Neuronal stem cell (in vitro differentiated cells): ENCODE measurements around the gene ZBTB39.
A peak's percentile ranks its signal among the peaks of the same experiment; 100 is the strongest.

ENCODE experiments used
- DNase-seq: peaks from one replicate; pipeline ENCODE4 v3.0.0-alpha.2; 2013; ENCODE audit warnings: low spot score
- H2AFZ ChIP-seq: one replicate; pipeline ENCODE4 v1.6.1; 2013; ENCODE audit warnings: mild to moderate bottlenecking, low read length, inconsistent platforms
- H2AK5ac ChIP-seq: 2 replicates; pipeline ENCODE4 v1.6.1; 2013; ENCODE audit warnings: low read depth, mild to moderate bottlenecking, inconsistent platforms, low read length, moderate library complexity, mixed read lengths
- H2BK120ac ChIP-seq: 2 replicates; pipeline ENCODE4 v1.6.1; 2013; ENCODE audit warnings: low read depth, mild to moderate bottlenecking, inconsistent platforms, low read length, moderate library complexity, mixed read lengths
- H2BK12ac ChIP-seq: one replicate; pipeline ENCODE4 v1.6.1; 2013; ENCODE audit warnings: low read length, inconsistent platforms
- H2BK15ac ChIP-seq: 2 replicates; pipeline ENCODE4 v1.6.1; 2013; ENCODE audit warnings: mild to moderate bottlenecking, low read length, inconsistent platforms, mixed read lengths
- H2BK5ac ChIP-seq: one replicate; pipeline ENCODE4 v1.6.1; 2013; ENCODE audit warnings: inconsistent platforms, mild to moderate bottlenecking, low read length, moderate library complexity
- H3K14ac ChIP-seq: one replicate; pipeline ENCODE4 v1.6.1; 2013; ENCODE audit warnings: low read length, inconsistent platforms
- H3K18ac ChIP-seq: 2 replicates; pipeline ENCODE4 v1.6.1; 2013; ENCODE audit warnings: low read length, inconsistent platforms
- H3K23ac ChIP-seq: 2 replicates; pipeline ENCODE4 v1.6.1; 2013; ENCODE audit warnings: low read depth, mild to moderate bottlenecking, mixed read lengths, low read length, inconsistent platforms; ENCODE audit not compliant: poor library complexity
- H3K27ac ChIP-seq: replicated peaks from 3 replicates; pipeline ENCODE4 v1.5.1; 2013; ENCODE audit warnings: low read length, inconsistent platforms
- H3K27me3 ChIP-seq, 3 experiments: 2 replicates each; pipeline ENCODE4 v1.6.1; 2013; ENCODE audit warnings: low read length in 3 of 3, mild to moderate bottlenecking in 2 of 3, inconsistent platforms in 1 of 3, low read depth in 1 of 3, mixed read lengths in 1 of 3, moderate library complexity in 1 of 3; ENCODE audit not compliant: control insufficient read depth in 3 of 3, insufficient read depth in 3 of 3
- H3K36me3 ChIP-seq, 2 donors: replicated peaks in 1 of 2; 2 replicates each; pipeline ENCODE4 v1.6.1; 2013; ENCODE audit warnings: low read length in 2 of 2; ENCODE audit not compliant: control insufficient read depth in 2 of 2, insufficient read depth in 2 of 2
- H3K4ac ChIP-seq: 2 replicates; pipeline ENCODE4 v1.6.1; 2013; ENCODE audit warnings: inconsistent platforms, mild to moderate bottlenecking, low read length, moderate library complexity
- H3K4me1 ChIP-seq, 2 donors: 1 replicate in 1 of 2; 2 replicates in 1 of 2; pipeline ENCODE4 v1.6.1; 2013; ENCODE audit warnings: low read length in 2 of 2, low read depth in 1 of 2; ENCODE audit not compliant: control insufficient read depth in 2 of 2, insufficient read depth in 1 of 2
- H3K4me2 ChIP-seq: one replicate; pipeline ENCODE4 v1.6.1; 2013; ENCODE audit warnings: mild to moderate bottlenecking, low read length, inconsistent platforms; ENCODE audit not compliant: insufficient read depth, poor library complexity, severe bottlenecking
- H3K4me3 ChIP-seq, 2 donors: 2 replicates each; pipeline ENCODE4 v1.5.1; 2013; ENCODE audit warnings: low read length in 2 of 2, mild to moderate bottlenecking in 2 of 2, inconsistent platforms in 1 of 2, moderate library complexity in 1 of 2
- H3K79me1 ChIP-seq: one replicate; pipeline ENCODE4 v1.6.1; 2013; ENCODE audit warnings: low read depth, mild to moderate bottlenecking, inconsistent platforms, low read length, moderate library complexity
- H3K9ac ChIP-seq: one replicate; pipeline ENCODE4 v1.6.1; 2013; ENCODE audit warnings: mild to moderate bottlenecking, low read depth, low read length, inconsistent platforms; ENCODE audit not compliant: poor library complexity
- H3K9me3 ChIP-seq, 2 donors: replicated peaks in 1 of 2; 2 replicates each; pipeline versions ENCODE3 to v1.6.1; 2013; ENCODE audit warnings: low read length in 2 of 2, mild to moderate bottlenecking in 2 of 2, inconsistent platforms in 1 of 2, low read depth in 1 of 2, mixed read lengths in 1 of 2, moderate library complexity in 1 of 2; ENCODE audit not compliant: control insufficient read depth in 2 of 2, insufficient read depth in 1 of 2
- H4K8ac ChIP-seq: one replicate; pipeline ENCODE4 v1.6.1; 2013; ENCODE audit warnings: low read depth, mild to moderate bottlenecking, inconsistent platforms, low read length, moderate library complexity
- H4K91ac ChIP-seq: one replicate; pipeline ENCODE4 v1.6.1; 2013; ENCODE audit warnings: low read length, low read depth, mild to moderate bottlenecking, inconsistent platforms; ENCODE audit not compliant: poor library complexity
- WGBS, 2 donors: extraction: QIAGEN DNeasy Blood & Tissue Kit; methylation state at CpG; one replicate each; pipeline ENCODE4 v1.1.7; 2013; ENCODE audit warnings: missing lambda C conversion rate in 2 of 2, mixed read lengths in 1 of 2; ENCODE audit not compliant: insufficient read length in 2 of 2, insufficient replicate concordance in 1 of 2; ENCODE audit errors: extremely low coverage in 2 of 2; 5-methylcytosine and 5-hydroxymethylcytosine counted together

Gene ZBTB39

GRCh38 chr12:56993346-56993745, 13.0 kb downstream of the ZBTB39 start:
- H3K4me1 ChIP-seq = no peaks in the 10 kb centered on the region
- no peaks in the 10 kb centered on the region for H3K9me3 ChIP-seq
- H2BK5ac ChIP-seq = no peak overlapping the region
- no peaks in the 10 kb centered on the region for H3K27me3 ChIP-seq
- H4K8ac ChIP-seq = no peak overlapping the region
- H3K14ac ChIP-seq = no peak overlapping the region
- no peak overlapping the region for H3K9ac ChIP-seq
- no peak overlapping the region for H2BK15ac ChIP-seq
- no peak overlapping the region for H3K4me3 ChIP-seq
- H3K79me1 ChIP-seq = no peaks in the 10 kb centered on the region
- no peak overlapping the region for H4K91ac ChIP-seq
- no peak overlapping the region for H3K4me2 ChIP-seq
- H3K36me3 ChIP-seq = peaks cover 8 to 32% of the 10 kb centered on the region in 2 donors
- H2BK120ac ChIP-seq = no peak overlapping the region
- no peak overlapping the region for H2BK12ac ChIP-seq
- no peak overlapping the region for H2AFZ ChIP-seq
- H2AK5ac ChIP-seq = no peak overlapping the region
- H3K27ac ChIP-seq = no peak overlapping the region
- H3K4ac ChIP-seq = no peak overlapping the region
- WGBS, 2 donors = no CpG with 5 or more reads among the region's 10 CpGs
- H3K23ac ChIP-seq = no peak overlapping the region
- H3K18ac ChIP-seq = no peak overlapping the region
- DNase-seq = no peak

- Histone ChIP-seq H3K4ac (no peak overlapping the region), H4K8ac (no peak overlapping the region), H3K14ac (no peak overlapping the region), H2BK120ac (no peak overlapping the region), H2BK15ac (no peak overlapping the region), H3K4me3 (no peak overlapping the region), H2BK12ac (no peak overlapping the region), H3K27ac (no peak overlapping the region), H3K23ac (no peak overlapping the region), H2AK5ac (no peak overlapping the region), H2AFZ (no peak overlapping the region), H3K27me3 (no peaks in the 10 kb centered on the region), H3K79me1 (no peaks in the 10 kb centered on the region), H3K9ac (no peak overlapping the region), H3K9me3 (no peaks in the 10 kb centered on the region), H3K36me3 (peaks cover 8 to 14% of the 10 kb centered on the region in 2 donors), H3K18ac (no peak overlapping the region), H4K91ac (no peak overlapping the region), H2BK5ac (no peak overlapping the region), H3K4me1 (no peaks in the 10 kb centered on the region), H3K4me2 (no peak overlapping the region)
- no peak for DNase-seq
- no CpG with 5 or more reads among the region's 8 CpGs for WGBS, 2 donors
These were observed 14.8 kb downstream of the ZBTB39 start for GRCh38 chr12:56991319-56992246.

DNA sequence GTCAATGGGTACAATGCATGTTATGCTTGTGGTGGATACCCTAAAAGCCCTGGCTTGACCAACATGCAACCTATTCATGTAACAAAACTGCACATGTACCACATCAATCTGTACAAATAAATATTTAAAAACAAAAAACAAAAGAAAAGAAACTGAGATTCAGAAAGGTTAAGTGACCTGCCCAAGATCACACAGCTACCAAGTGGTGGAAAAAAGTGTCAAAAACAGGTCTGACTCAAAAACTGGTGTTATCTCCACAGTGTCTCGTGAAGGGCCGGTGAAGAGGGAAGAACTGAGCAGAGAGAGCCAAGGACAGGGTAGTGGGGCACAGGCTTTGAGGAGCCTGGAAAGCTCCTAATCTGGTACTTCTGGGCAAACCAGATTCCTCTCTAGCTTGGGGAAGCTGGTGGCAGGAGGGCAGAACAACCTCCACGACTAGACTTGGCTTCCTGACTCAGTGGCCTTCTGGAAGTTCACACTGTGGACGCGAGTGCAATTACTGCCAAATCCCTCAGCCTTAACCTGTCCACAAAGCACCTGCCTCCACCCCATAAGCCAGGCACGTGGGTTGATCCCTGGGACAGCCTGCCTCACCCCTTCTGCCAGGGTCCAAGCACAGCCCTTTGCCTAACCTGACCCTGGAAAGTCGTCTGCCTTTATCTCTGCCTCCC, 15.6 kb downstream of the ZBTB39 start:
- no peak overlapping the region for H3K4me3 ChIP-seq
- no peak overlapping the region for H3K4me2 ChIP-seq
- H3K4me1 ChIP-seq = no peaks in the 10 kb centered on the region
- no peak overlapping the region for H2BK5ac ChIP-seq
- H2BK12ac ChIP-seq = no peak overlapping the region
- H2BK120ac ChIP-seq = no peak overlapping the region
- H3K27me3 ChIP-seq = no peaks in the 10 kb centered on the region
- peak overlapping the region; percentile 5 for H3K9ac ChIP-seq
- H4K8ac ChIP-seq = no peak overlapping the region
- no peak overlapping the region for H3K14ac ChIP-seq
- H3K9me3 ChIP-seq = no peaks in the 10 kb centered on the region
- no peak overlapping the region for H2AK5ac ChIP-seq
- no peak overlapping the region for H4K91ac ChIP-seq
- DNase-seq = no peak
- H2BK15ac ChIP-seq = no peak overlapping the region
- no peaks in the 10 kb centered on the region for H3K79me1 ChIP-seq
- no peak overlapping the region for H2AFZ ChIP-seq
- peaks cover 7 to 8% of the 10 kb centered on the region in 2 donors for H3K36me3 ChIP-seq
- no peak overlapping the region for H3K27ac ChIP-seq
- no peak overlapping the region for H3K18ac ChIP-seq
- no CpG with 5 or more reads among the region's 7 CpGs for WGBS, 2 donors
- H3K23ac ChIP-seq = no peak overlapping the region
- no peak overlapping the region for H3K4ac ChIP-seq
